Activated T-cell treated with anti-CD3 and anti-CD28 coated beads, Interleukin-2, amount 50 U/mL, for 72 hours (primary cell): Measurements from ENCODE around the gene CISH. TPM values are rescaled to one million over a fixed set of nuclear protein-coding genes. Genes with fewer than 3 reads are reported as not detected.
A peak's percentile ranks its signal among the peaks of the same experiment; 100 is the strongest.

Source experiments
- ATAC-seq, 2 donors: fragments of 150-1000 bp; cut with Tn5 transposase; replicated peaks in 1 of 2; 2 replicates each; pipeline ENCODE4 v1.10.0; 2021; ENCODE audit warnings: moderate library complexity in 2 of 2, mild to moderate bottlenecking in 1 of 2
- DNase-seq, 2 donors: peaks; one replicate each; pipeline ENCODE4 v3.0.0; 2021 to 2022; ENCODE audit warnings: mixed read lengths in 1 of 2
- H3K27ac Mint-ChIP-seq: one replicate; pipeline ENCODE4 v1.8.0; 2022; ENCODE audit warnings: mild to moderate bottlenecking, moderate library complexity, mixed read lengths
- H3K27me3 Mint-ChIP-seq: one replicate; pipeline ENCODE4 v1.8.0; 2022; ENCODE audit warnings: low read depth, mixed read lengths
- H3K36me3 Mint-ChIP-seq, 2 donors: one replicate each; pipeline ENCODE4 v1.8.0; 2022; ENCODE audit warnings: mixed read lengths in 2 of 2, mild to moderate bottlenecking in 1 of 2; ENCODE audit not compliant: insufficient read depth in 2 of 2
- H3K4me1 Mint-ChIP-seq: one replicate; pipeline ENCODE4 v1.8.0; 2022; ENCODE audit warnings: low read depth, mixed read lengths
- H3K4me3 Mint-ChIP-seq, 2 donors: one replicate each; pipeline ENCODE4 v1.8.0; 2022; ENCODE audit warnings: mild to moderate bottlenecking in 2 of 2, mixed read lengths in 2 of 2, moderate library complexity in 2 of 2
- H3K9me3 Mint-ChIP-seq, 2 donors: one replicate each; pipeline ENCODE4 v1.8.0; 2022; ENCODE audit warnings: mixed read lengths in 2 of 2
- total RNA-seq, 2 donors: library from RNA; stranded (reverse); gene quantifications; one replicate each; pipeline ENCODE4 v1.2.3, GENCODE V29; 2022

Gene CISH, protein sequence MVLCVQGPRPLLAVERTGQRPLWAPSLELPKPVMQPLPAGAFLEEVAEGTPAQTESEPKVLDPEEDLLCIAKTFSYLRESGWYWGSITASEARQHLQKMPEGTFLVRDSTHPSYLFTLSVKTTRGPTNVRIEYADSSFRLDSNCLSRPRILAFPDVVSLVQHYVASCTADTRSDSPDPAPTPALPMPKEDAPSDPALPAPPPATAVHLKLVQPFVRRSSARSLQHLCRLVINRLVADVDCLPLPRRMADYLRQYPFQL
- 100 to 1,000 TPM; 242 to 271 TPM for total RNA-seq

DNA sequence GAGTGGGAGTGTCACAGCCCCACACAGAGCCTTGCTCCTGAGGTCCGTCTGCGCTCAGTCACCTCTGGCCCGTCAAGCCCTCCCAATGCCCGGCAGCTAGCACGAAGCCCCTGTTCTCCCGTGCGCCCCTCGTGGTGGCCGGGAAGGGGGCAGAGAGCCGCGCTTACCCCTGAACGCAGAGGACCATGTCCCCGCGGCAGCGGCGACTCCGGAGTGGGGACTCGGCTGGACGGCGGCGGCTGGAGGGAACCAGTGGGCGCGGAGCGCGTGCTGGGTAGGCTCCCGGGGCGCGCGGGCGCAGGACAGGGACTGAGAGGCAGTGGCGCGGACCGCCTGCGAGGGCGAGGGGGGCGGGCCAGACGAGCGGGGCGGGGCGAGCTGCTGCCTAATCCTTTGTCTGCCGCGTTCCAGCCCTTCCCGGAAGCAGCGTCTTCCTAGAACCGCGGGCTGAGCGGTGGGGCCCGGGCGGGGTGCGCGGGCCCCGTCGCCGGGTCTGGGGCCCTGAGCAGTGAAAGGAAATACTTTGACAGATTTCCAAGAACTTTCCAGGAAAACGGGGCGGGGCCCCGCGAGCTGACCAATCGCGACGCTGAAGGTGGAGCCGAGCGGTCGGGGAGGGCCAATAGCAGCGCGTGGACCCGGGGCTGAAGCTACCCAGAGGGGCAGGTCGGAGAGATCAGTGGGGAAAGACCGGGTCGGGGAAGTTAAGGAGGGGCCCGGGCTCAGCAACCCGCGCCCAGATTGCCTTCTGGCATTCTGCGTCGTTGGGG lies at the start of gene CISH:
CISH (minus strand) TSS at position 311 of the 770 bp plus-strand sequence; CDS start at position 187, 124 bp downstream.
- DNase-seq: peak; percentile 98 to 99
- H3K4me3 Mint-ChIP-seq: peak within 1 kb of the TSS; percentile 92 to 100
- H3K36me3 Mint-ChIP-seq: peaks cover 53 to 63% of the 10 kb centered on the region in 2 donors
- no peaks in the 10 kb centered on the region for H3K27me3 Mint-ChIP-seq
- H3K27ac Mint-ChIP-seq: peak within 1 kb of the TSS; percentile 99
- peaks cover 36% of the 10 kb centered on the region for H3K4me1 Mint-ChIP-seq
- H3K9me3 Mint-ChIP-seq: no peaks in the 10 kb centered on the region
- peak; percentile 76 to 78 for ATAC-seq

DNA sequence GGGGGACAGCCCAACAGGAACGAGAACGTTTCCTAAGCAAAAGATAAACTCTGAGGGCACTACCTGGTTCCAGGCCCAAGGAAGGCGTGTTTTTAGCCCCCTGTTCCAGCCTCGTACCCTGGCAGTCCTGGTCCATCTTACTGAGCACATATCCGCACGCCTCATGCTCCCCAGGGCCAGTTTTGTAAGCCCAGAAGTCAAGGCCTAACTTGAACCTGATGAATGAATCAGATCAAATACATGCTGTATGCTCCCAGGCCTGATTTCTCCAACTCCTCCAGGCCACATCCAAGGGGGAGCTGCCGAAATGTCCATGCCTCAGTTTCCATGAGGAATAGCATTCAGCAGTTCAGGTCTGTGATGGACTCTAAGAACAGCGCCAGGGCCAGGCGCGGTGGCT lies 48.8 kb upstream of the CISH start:
- Mint-ChIP-seq H3K36me3 (no peaks in the 10 kb centered on the region), H3K4me1 (peaks cover 12% of the 10 kb centered on the region), H3K27me3 (peaks cover 10% of the 10 kb centered on the region), H3K4me3 (no peak overlapping the region), H3K27ac (no peak overlapping the region), H3K9me3 (no peaks in the 10 kb centered on the region)
- no peak for DNase-seq
- no peak for ATAC-seq

DNA sequence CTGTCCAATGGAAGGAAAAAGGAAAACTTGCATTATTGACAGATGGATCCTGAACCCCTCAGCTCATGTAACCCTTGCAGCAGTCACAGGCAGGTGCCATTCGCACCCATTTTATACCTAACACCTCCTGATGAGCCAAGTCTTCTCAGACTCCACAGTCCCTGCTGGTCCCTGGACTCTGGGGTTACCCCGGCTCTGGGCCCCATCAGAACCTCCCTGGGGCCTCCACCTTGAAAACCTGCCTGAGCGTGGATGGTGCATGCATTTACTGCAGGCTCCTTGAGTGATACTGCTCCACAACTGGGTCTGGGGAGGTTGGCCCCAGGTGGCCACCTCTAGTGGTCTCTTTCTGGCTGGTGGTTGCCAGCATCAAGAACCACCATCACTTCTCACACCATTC lies 47.3 kb upstream of the CISH start:
- no peak overlapping the region for H3K27ac Mint-ChIP-seq
- ATAC-seq (no peak), DNase-seq (no peak)
- H3K27me3 Mint-ChIP-seq: peaks cover 10% of the 10 kb centered on the region
- no peaks in the 10 kb centered on the region for H3K36me3 Mint-ChIP-seq
- peaks cover 20% of the 10 kb centered on the region for H3K4me1 Mint-ChIP-seq
- no peaks in the 10 kb centered on the region for H3K9me3 Mint-ChIP-seq
- H3K4me3 Mint-ChIP-seq: no peak overlapping the region

DNA sequence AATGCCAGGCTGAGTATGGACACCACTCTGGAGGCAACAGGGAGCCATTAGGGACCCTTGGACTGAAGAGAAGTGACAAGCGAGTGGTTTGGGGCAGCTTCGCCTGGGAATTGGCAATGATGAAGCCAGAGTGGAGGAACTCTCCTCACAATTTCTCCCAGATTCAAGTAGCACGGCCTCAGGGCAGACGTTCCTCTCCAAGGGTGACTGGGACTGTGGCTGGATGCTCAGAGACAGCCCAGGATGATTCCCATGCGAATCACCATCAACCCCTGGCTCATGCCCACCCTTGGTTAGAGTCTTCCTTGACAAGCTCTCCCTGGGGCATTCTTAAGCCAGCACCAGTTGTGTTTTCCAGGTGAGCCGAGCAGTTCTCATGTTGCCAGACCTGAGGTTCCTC lies 46.8 kb upstream of the CISH start:
- Mint-ChIP-seq H3K27ac (no peak overlapping the region), H3K9me3 (no peaks in the 10 kb centered on the region), H3K4me3 (no peak overlapping the region), H3K36me3 (no peaks in the 10 kb centered on the region), H3K4me1 (peaks cover 24% of the 10 kb centered on the region), H3K27me3 (peaks cover 10% of the 10 kb centered on the region)
- ATAC-seq (no peak), DNase-seq (no peak)

DNA sequence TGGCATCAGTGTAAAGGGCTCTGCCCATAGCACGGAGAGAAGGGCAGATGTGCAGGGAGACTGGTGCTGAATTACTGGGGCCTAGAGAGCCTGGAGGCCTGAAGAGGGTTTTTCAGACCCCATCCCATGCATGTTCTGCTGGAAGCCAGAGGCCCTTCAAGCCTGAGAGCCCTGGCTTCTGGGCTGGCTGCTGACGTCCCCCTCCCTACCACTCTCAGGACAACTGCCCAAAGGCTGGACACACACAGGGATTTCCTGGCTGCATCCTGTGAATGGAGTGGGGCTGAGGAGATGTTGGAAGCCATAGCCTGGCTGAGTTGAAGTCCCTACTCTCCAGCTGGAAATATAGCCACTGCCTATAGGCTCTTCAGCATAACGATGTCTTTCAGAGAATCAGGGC lies 46.2 kb upstream of the CISH start:
- no peak for DNase-seq
- Mint-ChIP-seq H3K4me3 (no peak overlapping the region), H3K36me3 (no peaks in the 10 kb centered on the region), H3K9me3 (no peaks in the 10 kb centered on the region), H3K27ac (no peak overlapping the region), H3K4me1 (peaks cover 30% of the 10 kb centered on the region), H3K27me3 (peaks cover 10% of the 10 kb centered on the region)
- no peak for ATAC-seq

DNA sequence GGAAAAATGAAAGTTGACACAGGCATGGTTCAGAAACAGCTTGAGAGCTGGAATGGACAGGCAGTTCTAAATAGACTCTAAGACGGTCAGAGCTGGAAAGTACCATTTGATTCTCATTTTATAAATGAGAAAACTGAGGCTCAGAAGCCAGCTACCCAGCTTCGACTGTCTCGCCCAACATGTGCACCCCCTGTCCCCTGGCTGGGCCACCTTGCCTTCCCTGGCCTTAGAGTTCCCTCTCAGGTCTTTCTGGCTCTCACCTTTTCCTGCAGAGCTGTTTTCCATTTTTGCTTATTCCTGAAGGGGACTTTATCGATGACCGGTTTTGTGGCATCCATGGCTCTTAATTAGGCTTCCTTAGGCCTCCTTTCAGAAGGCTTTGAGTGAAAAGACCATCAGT lies 45.8 kb upstream of the CISH start:
- no peaks in the 10 kb centered on the region for H3K9me3 Mint-ChIP-seq
- no peak for DNase-seq
- H3K36me3 Mint-ChIP-seq: no peaks in the 10 kb centered on the region
- no peak overlapping the region for H3K27ac Mint-ChIP-seq
- H3K4me1 Mint-ChIP-seq: peaks cover 31% of the 10 kb centered on the region
- H3K27me3 Mint-ChIP-seq: peaks cover 10% of the 10 kb centered on the region
- H3K4me3 Mint-ChIP-seq: no peak overlapping the region
- ATAC-seq: no peak

DNA sequence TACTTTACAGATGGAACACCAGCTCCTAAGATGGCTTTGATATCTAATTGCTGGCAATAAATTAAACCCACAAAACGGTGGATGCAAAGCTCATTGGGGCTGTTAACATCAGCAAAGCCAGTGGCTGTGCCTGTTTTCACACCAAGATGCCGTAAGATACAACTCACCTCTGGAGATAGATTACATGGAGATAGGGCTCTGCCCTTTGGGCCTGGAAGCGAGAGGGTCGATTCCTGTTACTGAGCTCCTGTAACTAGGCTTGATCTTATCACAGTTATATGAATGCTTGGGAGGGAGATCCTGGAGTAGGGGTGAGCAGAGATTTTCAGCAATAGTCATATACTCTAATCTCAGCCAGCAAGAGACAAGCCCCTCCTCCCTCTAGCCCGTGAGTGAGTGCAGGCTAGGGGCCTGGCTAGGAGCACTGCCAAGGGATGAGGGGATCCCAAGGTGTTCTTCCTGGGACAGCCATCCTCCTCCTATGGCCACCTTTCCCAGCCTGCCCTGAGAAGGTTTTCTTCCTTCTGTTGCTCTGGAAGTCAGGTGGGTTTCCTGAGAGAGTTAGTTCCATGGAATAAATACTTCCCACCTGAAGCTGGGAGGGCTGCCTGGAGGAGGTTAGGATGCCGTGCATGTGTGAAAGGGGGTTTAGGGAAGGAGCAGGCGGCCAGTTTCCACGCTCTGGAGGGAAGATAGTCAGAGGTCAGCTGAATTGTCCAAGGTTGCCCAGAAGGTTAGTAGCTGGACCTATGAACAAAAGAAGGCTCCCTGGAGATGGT lies 45.0 kb upstream of the CISH start:
- ATAC-seq: no peak
- DNase-seq: no peak
- Mint-ChIP-seq H3K4me3 (no peak overlapping the region), H3K36me3 (no peaks in the 10 kb centered on the region), H3K4me1 (peaks cover 31% of the 10 kb centered on the region), H3K27ac (no peak overlapping the region), H3K27me3 (peaks cover 2% of the 10 kb centered on the region), H3K9me3 (no peaks in the 10 kb centered on the region)

DNA sequence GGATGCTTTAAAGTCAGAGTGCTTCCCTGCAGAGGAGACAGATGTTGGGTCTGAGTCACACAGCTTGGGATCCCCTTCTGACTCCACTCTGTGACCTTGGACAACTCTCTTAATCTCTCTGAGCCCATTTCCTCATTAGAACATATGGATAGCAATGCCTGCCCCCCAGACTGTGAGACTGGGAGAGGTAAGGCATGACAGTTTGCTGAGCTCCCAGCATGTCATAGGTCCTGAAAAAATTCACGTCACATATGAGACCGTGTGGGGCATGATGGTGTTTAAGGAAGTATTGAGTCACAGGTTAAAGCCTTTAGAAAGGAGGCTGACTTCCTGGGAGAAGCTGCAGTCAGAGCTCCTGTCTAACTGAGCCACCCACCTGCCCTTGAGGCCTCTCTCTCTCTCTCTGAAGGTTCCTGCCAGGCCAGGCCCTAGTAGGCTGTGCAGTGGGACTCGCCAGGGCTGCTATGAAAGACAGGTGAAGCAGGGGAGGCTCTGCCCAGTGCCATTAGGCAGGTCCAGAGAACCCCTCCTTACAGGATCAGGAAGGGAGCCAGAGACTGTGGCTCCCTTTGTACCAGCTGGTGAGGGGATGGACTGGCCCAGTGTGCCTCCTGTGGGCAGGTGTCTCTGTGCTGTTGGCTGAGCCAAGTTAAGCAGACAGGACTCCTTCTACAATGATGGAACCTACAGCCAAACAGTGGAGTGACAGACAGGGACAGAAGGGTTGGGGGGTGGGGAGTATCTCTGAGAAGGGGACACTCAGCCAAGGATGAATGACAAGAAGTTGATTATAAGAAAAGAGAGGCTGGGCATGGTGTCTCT lies 43.6 kb upstream of the CISH start:
- Mint-ChIP-seq H3K4me3 (peak overlapping the region; percentile 4 to 8), H3K27ac (peak overlapping the region; percentile 30), H3K9me3 (no peaks in the 10 kb centered on the region), H3K4me1 (peaks cover 31% of the 10 kb centered on the region), H3K27me3 (no peaks in the 10 kb centered on the region), H3K36me3 (no peaks in the 10 kb centered on the region)
- ATAC-seq (peak; percentile 58 to 81), DNase-seq (peak; percentile 21 to 23)

DNA sequence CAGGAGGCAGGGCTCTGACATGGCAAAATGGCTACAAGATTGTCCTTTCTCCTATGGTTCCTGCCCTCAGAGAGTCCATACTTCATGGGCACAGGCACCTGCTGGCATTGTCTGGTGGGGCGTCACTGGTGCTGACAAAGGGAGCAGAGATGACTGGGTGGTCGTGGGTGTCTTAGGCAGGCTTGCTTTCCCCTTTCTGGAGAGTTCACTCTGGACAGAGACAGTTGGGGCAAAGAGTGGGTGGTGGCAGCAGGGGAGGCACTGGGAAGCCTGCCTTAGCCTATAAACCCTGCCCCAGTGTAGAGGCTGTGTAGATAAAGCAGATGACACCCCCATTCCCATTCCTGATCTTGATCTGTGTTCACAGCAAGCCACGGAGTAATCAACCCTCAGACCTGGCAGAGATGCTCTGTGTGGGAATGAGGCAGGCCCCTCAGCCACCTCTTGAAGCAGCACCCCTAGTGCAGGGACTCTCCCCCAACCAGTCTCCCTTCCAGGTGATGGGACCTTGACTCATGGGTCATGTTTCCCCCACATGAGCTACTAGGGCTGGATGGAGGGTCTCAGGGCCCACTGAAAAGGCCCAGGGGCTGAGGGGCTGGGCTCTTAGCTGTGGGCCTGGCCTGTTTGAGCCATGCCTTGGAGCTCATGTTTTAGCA lies 42.5 kb upstream of the CISH start:
- no peaks in the 10 kb centered on the region for H3K36me3 Mint-ChIP-seq
- no peak overlapping the region for H3K27ac Mint-ChIP-seq
- H3K9me3 Mint-ChIP-seq: no peaks in the 10 kb centered on the region
- H3K27me3 Mint-ChIP-seq: no peaks in the 10 kb centered on the region
- no peak overlapping the region for H3K4me3 Mint-ChIP-seq
- H3K4me1 Mint-ChIP-seq: peaks cover 36% of the 10 kb centered on the region
- DNase-seq (no peak), ATAC-seq (no peak)

DNA sequence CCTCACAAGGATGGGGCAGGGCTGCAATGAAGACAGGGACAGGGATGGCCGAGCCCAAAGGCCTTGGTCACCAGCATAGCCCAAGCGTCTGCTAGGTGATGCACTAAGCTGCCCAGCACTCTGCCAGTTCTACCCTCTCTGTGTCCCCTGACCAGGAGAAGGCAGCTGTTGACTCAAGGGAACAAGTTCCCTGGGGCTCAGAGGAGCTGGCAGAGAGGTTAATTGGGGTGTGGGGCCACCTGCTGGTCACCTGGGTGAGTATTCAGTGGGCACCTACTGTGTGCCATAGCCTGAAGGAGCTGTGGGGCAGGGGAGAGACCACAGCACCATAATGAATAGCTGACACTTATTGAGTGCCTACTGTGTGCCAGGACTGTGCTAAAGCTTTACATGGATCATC lies 41.1 kb upstream of the CISH start:
- Mint-ChIP-seq H3K4me3 (no peak overlapping the region), H3K4me1 (peaks cover 36% of the 10 kb centered on the region), H3K36me3 (peaks cover 0 to 3% of the 10 kb centered on the region in 2 donors), H3K27me3 (no peaks in the 10 kb centered on the region), H3K9me3 (no peaks in the 10 kb centered on the region), H3K27ac (no peak overlapping the region)
- peak; percentile 50 to 62 for ATAC-seq
- DNase-seq: peak; percentile 61

DNA sequence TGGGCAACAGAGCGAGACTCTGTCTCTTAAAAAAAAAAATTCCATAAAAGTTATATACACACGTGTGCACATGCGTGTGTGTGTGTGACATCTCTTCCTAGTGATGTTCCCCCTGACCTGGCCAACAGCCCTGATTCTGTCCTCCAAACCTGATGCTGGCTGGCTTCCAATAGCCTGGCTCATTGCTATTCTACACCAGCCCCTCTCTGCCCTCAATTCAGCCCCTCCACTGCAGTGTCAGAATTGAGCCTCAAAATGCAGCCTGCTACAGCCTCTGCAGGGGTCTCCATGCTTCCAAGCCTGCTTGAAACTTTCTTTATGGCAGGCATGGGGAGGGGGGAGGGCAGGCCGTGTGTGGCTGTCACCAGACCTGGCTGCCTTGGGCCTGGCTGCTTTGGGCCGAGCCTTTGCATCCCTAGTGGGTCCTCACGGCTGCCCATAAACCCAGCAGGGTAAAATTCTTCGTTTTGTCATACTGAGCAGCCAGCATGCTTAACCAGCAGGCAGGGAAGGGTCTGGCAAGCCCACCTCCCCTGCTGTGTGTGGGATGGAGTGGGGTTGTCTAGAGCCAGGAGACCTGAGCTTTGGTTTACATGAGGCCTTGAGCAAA lies 40.5 kb upstream of the CISH start:
- ATAC-seq (no peak), DNase-seq (no peak)
- peaks cover 0 to 7% of the 10 kb centered on the region in 2 donors for H3K36me3 Mint-ChIP-seq
- no peaks in the 10 kb centered on the region for H3K9me3 Mint-ChIP-seq
- H3K27ac Mint-ChIP-seq: peak overlapping the region; percentile 34
- H3K27me3 Mint-ChIP-seq: no peaks in the 10 kb centered on the region
- H3K4me1 Mint-ChIP-seq: peaks cover 36% of the 10 kb centered on the region
- H3K4me3 Mint-ChIP-seq: no peak overlapping the region

DNA sequence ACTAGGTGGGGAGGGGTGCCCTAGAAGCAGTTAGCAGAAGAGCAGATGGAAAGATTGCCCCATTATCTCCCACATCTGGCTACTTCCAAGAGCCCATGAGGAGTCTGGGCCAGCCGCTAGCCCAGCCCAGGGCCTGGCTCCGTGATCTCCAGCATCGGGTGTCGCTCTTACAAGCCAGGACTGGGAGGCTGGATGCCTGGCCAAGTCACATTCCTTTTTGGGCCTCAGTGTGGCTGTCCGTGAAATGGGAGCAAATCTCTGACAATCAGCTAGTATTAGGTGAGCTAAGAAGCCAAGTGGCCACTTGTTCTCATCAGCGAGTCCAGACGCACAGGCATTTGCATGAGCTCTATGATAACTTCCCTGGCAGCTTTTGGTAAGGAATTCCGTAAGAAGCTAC lies 39.9 kb upstream of the CISH start:
- Mint-ChIP-seq H3K9me3 (no peaks in the 10 kb centered on the region), H3K27ac (no peak overlapping the region)
- ATAC-seq: no peak

More for the DNA sequence above, 39.9 kb upstream of the CISH start:
- no peaks in the 10 kb centered on the region for H3K27me3 Mint-ChIP-seq
- no peak overlapping the region for H3K4me3 Mint-ChIP-seq
- H3K36me3 Mint-ChIP-seq: peaks cover 0 to 8% of the 10 kb centered on the region in 2 donors
- peaks cover 36% of the 10 kb centered on the region for H3K4me1 Mint-ChIP-seq
- no peak for DNase-seq
